ENCODE results near the gene PCDHB13.
"Not testable (repeated sequence)": the region's sequence is repeated elsewhere in the genome, so short reads cannot be mapped to it uniquely, and the experiment has no call there.

DNA sequence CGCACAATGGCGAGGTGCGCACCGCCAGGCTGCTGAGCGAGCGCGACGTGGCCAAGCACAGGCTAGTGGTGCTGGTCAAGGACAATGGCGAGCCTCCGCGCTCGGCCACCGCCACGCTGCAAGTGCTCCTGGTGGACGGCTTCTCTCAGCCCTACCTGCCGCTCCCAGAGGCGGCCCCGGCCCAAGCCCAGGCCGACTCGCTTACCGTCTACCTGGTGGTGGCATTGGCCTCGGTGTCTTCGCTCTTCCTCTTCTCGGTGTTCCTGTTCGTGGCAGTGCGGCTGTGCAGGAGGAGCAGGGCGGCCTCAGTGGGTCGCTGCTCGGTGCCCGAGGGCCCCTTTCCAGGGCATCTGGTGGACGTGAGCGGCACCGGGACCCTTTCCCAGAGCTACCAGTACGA lies 33.7 kb downstream of the PCDHB13 start:
- TF ChIP-seq, protein P1, sequence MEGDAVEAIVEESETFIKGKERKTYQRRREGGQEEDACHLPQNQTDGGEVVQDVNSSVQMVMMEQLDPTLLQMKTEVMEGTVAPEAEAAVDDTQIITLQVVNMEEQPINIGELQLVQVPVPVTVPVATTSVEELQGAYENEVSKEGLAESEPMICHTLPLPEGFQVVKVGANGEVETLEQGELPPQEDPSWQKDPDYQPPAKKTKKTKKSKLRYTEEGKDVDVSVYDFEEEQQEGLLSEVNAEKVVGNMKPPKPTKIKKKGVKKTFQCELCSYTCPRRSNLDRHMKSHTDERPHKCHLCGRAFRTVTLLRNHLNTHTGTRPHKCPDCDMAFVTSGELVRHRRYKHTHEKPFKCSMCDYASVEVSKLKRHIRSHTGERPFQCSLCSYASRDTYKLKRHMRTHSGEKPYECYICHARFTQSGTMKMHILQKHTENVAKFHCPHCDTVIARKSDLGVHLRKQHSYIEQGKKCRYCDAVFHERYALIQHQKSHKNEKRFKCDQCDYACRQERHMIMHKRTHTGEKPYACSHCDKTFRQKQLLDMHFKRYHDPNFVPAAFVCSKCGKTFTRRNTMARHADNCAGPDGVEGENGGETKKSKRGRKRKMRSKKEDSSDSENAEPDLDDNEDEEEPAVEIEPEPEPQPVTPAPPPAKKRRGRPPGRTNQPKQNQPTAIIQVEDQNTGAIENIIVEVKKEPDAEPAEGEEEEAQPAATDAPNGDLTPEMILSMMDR (IDR thresholded peaks at IDR 0.05) = not testable (repeated sequence)
- TF ChIP-seq POLR2A (IDR thresholded peaks at IDR 0.05) = not testable (repeated sequence)

Measured in adrenal gland (tissue), 5 donors.